MM.1S (cell line): ENCODE measurements around the gene TRIM44.

Source experiments
- DNase-seq: peaks from one replicate; pipeline ENCODE4 v3.0.0-alpha.2; 2015
- H2AFZ ChIP-seq: fragments of 300-600 bp; sonication (generic); 2 replicates; pipeline ENCODE4 v1.6.0; 2016; ENCODE audit warnings: antibody characterized with exemption, low read length
- H3F3A ChIP-seq: fragments of 300-600 bp; sonication (generic); 2 replicates; pipeline ENCODE4 v1.6.1; 2016; ENCODE audit warnings: mild to moderate bottlenecking, antibody characterized with exemption, low read length, moderate library complexity, mixed read lengths; ENCODE audit not compliant: insufficient read depth
- H3K27ac ChIP-seq: fragments of 300-600 bp; sonication (generic); 2 replicates; pipeline ENCODE4 v1.5.1; 2016; ENCODE audit warnings: mild to moderate bottlenecking, low read length
- H3K27me3 ChIP-seq: fragments of 300-600 bp; sonication (generic); replicated peaks from 2 replicates; pipeline ENCODE4 v1.6.0; 2016; ENCODE audit warnings: low read length; ENCODE audit not compliant: insufficient read depth
- H3K36me3 ChIP-seq: fragments of 300-600 bp; sonication (generic); replicated peaks from 2 replicates; pipeline ENCODE4 v1.6.1; 2016; ENCODE audit warnings: mild to moderate bottlenecking, low read length, mixed read lengths; ENCODE audit not compliant: insufficient read depth
- H3K4me1 ChIP-seq: fragments of 300-600 bp; sonication (generic); 2 replicates; pipeline ENCODE4 v1.6.1; 2016; ENCODE audit warnings: low read length, mixed read lengths
- H3K4me2 ChIP-seq: fragments of 300-600 bp; sonication (generic); 2 replicates; pipeline ENCODE4 v1.6.0; 2016; ENCODE audit warnings: low read depth, low read length
- H3K4me3 ChIP-seq: fragments of 300-600 bp; sonication (generic); 2 replicates; pipeline ENCODE4 v1.5.1; 2016; ENCODE audit warnings: low read length, mixed read lengths
- H3K79me2 ChIP-seq: fragments of 300-600 bp; sonication (generic); 2 replicates; pipeline ENCODE4 v1.6.1; 2016; ENCODE audit warnings: mixed run types, low read length, mixed read lengths
- H3K9ac ChIP-seq: fragments of 300-600 bp; sonication (generic); 2 replicates; pipeline ENCODE4 v1.6.1; 2016; ENCODE audit warnings: low read length, mixed read lengths
- H3K9me2 ChIP-seq: fragments of 300-600 bp; sonication (generic); replicated peaks from 2 replicates; pipeline ENCODE4 v1.6.1; 2016; ENCODE audit warnings: mild to moderate bottlenecking, low read length, mixed read lengths; ENCODE audit not compliant: insufficient read depth
- H3K9me3 ChIP-seq: fragments of 300-600 bp; sonication (generic); replicated peaks from 2 replicates; pipeline ENCODE4 v1.6.1; 2016; ENCODE audit warnings: mild to moderate bottlenecking, low read length, mixed read lengths; ENCODE audit not compliant: insufficient read depth
- H4K20me1 ChIP-seq: fragments of 300-600 bp; sonication (generic); 2 replicates; pipeline ENCODE4 v1.6.1; 2016; ENCODE audit warnings: mild to moderate bottlenecking, low read length, moderate library complexity, mixed read lengths; ENCODE audit not compliant: insufficient read depth
- CTCF ChIP-seq: fragments of 300-600 bp; sonication (generic); IDR thresholded peaks from 2 replicates; pipeline ENCODE4 v1.5.1; 2016; ENCODE audit warnings: antibody characterized with exemption, low read length, mixed read lengths
- EZH2 ChIP-seq: fragments of 300-600 bp; sonication (generic); optimal IDR thresholded peaks from 2 replicates; pipeline ENCODE3; 2017; ENCODE audit warnings: low read depth, mild to moderate bottlenecking, antibody characterized with exemption, low read length, mixed read lengths
- EZH2phosphoT487 ChIP-seq: fragments of 300-600 bp; sonication (generic); IDR thresholded peaks from 2 replicates; pipeline ENCODE4 v1.6.1; 2018; ENCODE audit warnings: antibody characterized with exemption, low read length

Gene TRIM44

GRCh38 chr11:35647421-35648093 is 15.0 kb upstream of the TRIM44 start:
- Histone ChIP-seq H3K9me3 (no peaks in the 10 kb centered on the region), H3K9me2 (no peaks in the 10 kb centered on the region), H2AFZ (no peak overlapping the region), H3K9ac (no peak overlapping the region), H3K36me3 (no peaks in the 10 kb centered on the region), H3K4me1 (no peaks in the 10 kb centered on the region), H3K79me2 (no peaks in the 10 kb centered on the region), H3K4me2 (no peak overlapping the region), H3F3A (no peaks in the 10 kb centered on the region), H4K20me1 (no peaks in the 10 kb centered on the region), H3K27ac (no peak overlapping the region), H3K27me3 (no peaks in the 10 kb centered on the region), H3K4me3 (no peak overlapping the region)
- no peak for TF ChIP-seq EZH2phosphoT487
- TF ChIP-seq CTCF = no peak
- no peak for TF ChIP-seq EZH2
- DNase-seq = no peak

- Histone ChIP-seq H3K79me2 (no peaks in the 10 kb centered on the region), H3K4me3 (no peak overlapping the region), H3K9ac (no peak overlapping the region), H3K36me3 (no peaks in the 10 kb centered on the region), H3K27me3 (no peaks in the 10 kb centered on the region), H3F3A (no peaks in the 10 kb centered on the region), H3K27ac (no peak overlapping the region), H3K9me2 (no peaks in the 10 kb centered on the region), H3K9me3 (no peaks in the 10 kb centered on the region), H3K4me2 (no peak overlapping the region), H2AFZ (no peak overlapping the region), H3K4me1 (peaks cover 12% of the 10 kb centered on the region), H4K20me1 (no peaks in the 10 kb centered on the region)
- TF ChIP-seq EZH2 (no peak), EZH2phosphoT487 (no peak), CTCF (no peak)
- DNase-seq = no peak
Measured at GRCh38 chr11:35650006-35650405, 12.6 kb upstream of the TRIM44 start.

- no peaks in the 10 kb centered on the region for H3K9me3 ChIP-seq
- DNase-seq = no peak
- peaks cover 16% of the 10 kb centered on the region for H3K4me1 ChIP-seq
- no peak overlapping the region for H3K4me3 ChIP-seq
- no peaks in the 10 kb centered on the region for H3F3A ChIP-seq
- H3K4me2 ChIP-seq = no peak overlapping the region
- no peak overlapping the region for H3K9ac ChIP-seq
- TF ChIP-seq EZH2 (no peak), EZH2phosphoT487 (no peak), CTCF (no peak)
- H2AFZ ChIP-seq = no peak overlapping the region
- no peaks in the 10 kb centered on the region for H3K36me3 ChIP-seq
- no peaks in the 10 kb centered on the region for H3K9me2 ChIP-seq
- no peaks in the 10 kb centered on the region for H4K20me1 ChIP-seq
- no peak overlapping the region for H3K27ac ChIP-seq
- no peaks in the 10 kb centered on the region for H3K27me3 ChIP-seq
- no peaks in the 10 kb centered on the region for H3K79me2 ChIP-seq
Measured at GRCh38 chr11:35650467-35650866, 12.1 kb upstream of the TRIM44 start.
